DMS79 (cell line): Measurements from ENCODE around the gene MFN2.
A peak's percentile ranks its signal among the peaks of the same experiment; 100 is the strongest.
"Not testable (repeated sequence)": the region's sequence is repeated elsewhere in the genome, so short reads cannot be mapped to it uniquely, and the experiment has no call there.

ENCODE experiments used
- DNase-seq: peaks from one replicate; lab custom pipeline; 2025; lab: John Stamatoyannopoulos, UW

Gene MFN2

DNA sequence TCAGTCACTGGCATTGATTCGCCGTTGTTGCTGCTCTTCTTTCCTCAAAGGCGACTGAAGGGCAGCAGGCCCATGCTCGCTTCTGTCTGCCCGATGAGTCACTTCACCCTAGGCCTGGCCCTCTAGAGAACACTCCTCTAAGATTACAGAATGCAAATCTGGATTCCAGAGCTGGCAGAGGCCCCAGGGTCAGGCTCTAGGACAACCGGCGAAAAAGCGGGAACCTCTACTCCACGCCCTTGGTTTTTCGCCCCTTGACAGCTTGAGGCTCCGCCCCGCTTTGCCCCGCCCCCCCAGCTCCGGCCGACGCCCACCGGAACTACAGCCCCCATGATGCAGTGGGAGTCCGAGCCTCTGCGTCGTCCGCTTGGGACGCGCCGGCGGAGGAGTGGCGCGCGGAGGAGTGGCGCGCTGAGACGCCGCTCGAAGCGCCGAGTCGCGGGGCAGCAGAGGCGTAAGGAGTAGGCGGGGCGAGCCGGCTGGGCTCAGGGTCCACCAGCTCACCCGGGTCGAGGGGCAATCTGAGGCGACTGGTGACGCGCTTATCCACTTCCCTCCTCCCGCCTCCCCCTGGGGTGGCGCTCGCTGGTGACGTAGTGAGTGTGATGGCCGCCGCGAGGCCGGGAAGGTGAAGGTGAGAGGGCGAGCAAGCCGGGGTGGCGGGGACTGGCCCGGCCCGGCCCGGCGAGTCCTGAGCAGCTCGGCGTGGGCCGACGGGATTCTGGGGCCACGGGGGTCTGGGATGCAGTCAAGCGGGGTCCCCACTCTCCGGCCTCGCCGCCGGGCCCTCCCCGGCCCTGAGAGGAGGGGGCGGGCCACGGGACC is at the start of gene MFN2:
Gene MFN2 (plus strand): TSS at position 594 of the 825 bp plus-strand sequence. CDS start 8,725 bp downstream, outside the sequence.
- DNase-seq = peak; percentile 99

DNA sequence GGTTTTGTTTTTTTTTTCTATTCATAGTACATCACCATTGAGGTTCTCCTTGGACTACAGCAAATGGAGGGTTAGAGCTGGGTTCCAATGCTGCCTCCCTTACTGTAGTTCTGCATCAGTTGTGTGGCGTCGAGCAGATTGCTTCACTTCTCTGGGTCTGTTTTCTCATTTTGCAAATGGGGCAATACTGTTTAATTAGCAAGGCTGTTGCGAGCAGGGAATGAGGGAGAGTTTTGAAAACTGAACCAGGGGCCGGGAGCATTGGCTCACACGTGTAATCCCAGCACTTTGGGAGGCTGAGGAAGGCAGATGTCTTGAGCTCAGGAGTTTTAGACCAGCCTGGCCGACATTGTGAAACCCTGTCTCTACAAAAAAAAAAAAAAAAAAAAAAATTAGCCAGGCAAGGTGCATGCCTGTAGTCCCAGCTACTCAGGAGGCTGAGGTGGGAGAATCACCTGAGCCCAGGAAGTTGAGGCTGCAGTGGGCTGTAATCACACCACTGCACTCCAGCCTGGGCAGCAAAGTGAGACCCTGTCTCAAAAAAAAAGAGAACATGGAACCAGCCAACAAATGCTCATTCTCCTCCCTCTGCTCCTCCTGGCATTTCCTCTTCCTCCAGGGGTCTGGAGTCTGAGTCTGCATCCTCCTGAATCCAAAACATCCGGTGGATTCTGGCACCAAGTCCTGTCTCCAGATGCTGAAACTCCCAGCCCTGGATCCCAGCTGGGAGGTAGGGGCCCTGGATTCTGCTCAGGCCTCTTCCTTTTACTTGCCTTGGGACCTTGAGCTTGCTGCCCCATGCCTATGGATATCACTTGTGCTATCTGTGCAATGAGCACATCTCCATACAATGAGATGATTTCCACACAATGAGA is 49.4 kb upstream of the MFN2 start:
- no peak for DNase-seq

DNA sequence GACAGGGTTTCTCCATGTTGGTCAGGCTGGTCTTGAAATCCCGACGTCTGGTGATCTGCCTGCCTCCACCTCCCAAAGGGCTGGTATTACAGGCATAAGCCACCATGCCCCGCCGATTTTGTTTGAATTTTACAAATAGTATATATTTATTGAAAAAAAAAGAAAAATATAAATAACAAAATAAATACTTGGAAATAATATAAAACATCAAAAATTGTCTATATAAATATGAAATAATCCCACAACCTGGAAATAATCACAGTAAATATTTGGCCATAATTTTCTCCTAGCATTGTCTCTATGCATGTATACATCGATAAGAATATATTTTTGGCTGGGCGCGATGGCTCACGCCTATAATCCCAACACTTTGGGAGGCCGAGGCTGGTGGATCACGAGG is 48.4 kb upstream of the MFN2 start:
- DNase-seq = no peak

DNA sequence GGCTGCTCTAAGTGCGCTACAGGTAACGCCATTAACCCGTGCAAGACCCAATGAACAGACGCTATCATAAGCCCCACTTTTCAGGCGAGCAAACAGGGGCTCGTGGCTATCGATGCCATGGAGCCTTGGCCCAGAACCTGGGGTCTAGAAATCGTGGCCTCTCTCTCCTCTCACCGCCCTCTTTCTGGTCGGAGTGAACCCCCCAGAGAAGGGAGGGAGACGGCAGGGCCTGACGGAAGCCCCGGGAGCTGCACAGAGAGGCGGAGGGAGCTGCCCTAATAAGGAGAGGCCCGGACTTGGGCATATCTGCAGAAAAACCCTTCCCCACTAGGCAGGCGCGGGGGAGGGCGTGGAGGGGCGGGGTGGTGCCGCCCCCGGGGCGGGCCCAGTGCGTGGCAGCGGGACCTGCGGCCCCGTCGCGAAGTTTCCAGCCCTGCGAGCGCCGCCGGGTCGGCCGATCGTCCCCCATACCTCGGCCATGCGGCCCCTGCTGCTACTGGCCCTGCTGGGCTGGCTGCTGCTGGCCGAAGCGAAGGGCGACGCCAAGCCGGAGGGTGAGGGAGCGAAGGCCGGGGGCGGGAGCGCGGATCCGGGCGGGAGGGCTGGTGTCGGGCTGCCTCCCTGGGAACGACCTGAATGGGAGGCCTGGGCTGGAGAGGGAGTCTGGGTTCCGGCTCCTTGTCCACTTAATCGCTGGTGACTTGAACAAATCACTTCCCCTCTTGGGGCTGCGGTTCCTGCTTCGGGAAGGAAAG is 45.8 kb upstream of the MFN2 start, which contains the start of gene PLOD1:
Gene PLOD1 (plus strand): TSS at position 416 of the 755 bp plus-strand sequence. CDS start 63 bp downstream, at position 479.
- DNase-seq = peak; percentile 88

GRCh38 chr1:11935057-11935412 is 45.2 kb upstream of the MFN2 start:
- DNase-seq = no peak

DNA sequence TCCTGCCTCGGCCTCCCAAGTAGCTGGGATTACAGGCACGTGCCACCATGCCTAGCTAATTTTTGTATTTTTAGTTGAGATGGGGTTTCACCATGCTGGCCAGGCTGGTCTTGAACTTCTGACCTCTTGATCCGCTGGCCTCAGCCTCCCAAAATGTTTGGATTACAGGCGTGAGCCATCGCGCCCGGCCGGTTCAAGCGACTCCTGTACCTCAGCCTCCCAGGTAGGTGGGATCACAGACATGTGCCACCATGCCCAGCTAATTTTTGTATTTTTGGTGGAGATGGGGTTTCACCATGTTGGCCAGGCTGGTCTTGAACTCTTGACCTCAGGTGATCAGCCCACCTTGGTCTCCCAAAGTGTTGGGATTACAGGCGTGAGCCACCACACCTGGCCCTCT is 44.5 kb upstream of the MFN2 start:
- not testable (repeated sequence) for DNase-seq

DNA sequence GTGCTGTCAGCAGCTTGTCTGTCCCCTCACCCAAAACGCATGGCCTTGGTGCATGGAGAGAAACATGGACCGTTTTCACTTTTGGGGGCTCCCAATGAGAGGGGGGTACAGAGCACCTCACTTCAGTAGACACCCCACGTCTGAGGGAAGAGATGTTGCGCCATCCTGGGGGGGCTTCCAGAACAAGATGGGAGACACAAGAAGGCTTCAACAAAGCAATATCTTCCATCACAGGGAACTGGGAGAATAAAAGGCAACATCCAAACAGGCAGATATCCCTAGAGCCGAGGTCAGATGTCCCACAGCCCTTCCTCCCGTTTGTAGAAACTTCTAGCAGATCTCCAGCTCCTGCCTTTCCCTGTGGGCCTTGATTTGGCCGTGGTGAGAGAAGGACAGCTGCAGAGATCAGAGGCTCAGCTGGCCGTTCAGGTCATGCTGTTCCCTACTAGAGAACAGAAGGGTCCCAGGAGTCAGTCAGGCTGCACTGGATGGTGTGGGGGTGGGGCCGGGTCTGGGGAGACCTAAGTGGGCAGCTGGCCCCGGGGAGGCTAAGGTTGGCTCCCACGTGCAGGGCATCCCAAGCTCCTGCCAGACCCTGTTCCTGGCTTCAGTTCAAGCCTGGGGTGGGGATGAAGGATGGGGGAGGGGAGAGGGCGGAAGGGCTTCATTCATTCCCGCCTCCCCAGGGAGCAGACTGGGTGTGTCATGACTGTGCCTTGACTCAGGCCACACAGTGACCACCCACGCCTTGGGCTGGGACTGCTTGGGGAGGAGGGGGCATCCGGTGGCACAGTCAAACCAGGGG is 41.3 kb upstream of the MFN2 start:
- DNase-seq = no peak

- DNase-seq = not testable (repeated sequence)
Observed at GRCh38 chr1:11939794-11940193, 40.5 kb upstream of the MFN2 start.

DNA sequence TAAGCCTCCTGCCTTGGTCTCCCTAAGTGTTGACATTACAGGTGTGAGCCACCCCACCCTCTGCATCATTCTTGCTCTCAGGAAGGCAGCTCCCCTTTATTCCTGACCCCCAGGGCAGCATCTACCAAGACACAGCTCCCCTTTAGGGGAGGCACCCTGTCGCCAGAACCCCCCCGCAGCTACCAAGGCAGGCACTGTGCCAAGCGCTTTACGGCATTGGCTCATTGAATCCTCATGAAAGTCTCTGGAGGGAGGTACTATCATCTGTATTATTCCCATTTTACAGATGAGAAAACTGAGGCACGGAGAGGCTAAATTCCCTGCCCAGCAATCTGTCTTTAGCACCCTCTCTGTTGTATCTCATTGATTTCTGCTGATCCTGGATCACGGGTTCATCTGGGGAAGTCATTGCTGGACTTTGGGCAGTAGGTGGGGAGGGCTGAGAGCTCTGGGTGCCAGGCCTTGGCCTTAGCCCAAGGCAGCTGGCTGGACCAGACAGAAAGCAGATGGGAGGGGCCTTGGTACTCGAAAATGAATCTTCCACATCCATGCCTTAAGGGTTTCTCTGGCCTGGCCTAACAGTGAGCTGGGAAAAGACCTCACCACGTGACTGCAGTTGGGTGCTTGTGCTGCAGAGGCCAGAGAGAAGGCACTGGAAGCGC is 39.9 kb upstream of the MFN2 start:
- DNase-seq = no peak

DNA sequence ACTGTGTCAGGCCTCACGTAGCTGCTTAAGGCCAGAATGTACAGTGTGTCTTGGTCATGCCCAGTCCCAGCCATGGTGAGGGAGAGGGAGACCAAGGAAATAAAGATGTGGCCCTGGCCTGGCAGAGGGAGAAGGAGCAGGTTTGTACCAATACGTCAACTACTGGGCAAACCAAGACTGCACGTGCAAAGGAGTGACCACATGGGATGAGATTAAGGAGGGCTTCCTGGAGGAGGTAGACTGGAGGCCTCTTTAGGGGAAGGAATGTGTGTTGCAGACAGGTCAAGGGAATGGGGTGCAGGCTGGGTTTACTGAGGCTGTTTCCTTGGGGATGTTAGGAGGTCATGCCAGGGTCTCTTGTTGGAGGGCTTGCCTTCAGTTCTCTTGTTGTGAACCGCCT is 38.0 kb upstream of the MFN2 start:
- no peak for DNase-seq

- peak; percentile 18 for DNase-seq
Observed at GRCh38 chr1:11943619-11944018, 36.6 kb upstream of the MFN2 start.

DNA sequence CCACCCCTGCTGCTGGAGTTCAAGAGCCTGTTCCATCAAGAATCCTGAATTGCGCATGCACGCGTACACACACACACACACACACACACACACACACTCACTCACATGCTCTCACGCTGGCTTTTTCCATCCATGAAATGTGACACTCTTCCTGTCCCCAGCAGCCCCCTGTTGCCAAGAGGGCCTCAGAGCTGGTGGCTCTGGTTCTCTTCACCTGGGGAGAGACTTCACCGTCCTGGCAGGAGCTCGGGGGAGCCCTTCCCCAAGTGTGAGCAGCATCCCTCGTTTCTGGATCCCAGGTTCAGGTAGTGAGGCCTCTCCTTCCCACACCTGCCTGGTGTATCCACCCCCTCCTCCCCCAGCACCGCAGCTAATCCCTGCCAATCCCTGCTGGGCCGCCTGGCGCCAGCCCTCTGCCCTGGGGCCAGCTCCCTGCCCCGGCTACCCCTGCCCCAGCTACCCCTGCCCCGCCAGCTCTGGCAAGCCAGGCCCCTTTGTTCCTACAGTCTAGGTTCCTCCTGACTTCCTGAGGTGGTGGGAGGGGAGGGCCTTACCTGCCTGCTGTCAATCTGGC is 35.8 kb upstream of the MFN2 start:
- DNase-seq = peak; percentile 95

- DNase-seq = peak; percentile 6
Observed at GRCh38 chr1:11946647-11947046, 33.6 kb upstream of the MFN2 start.

- no peak for DNase-seq
Observed at GRCh38 chr1:11948822-11949458, 31.3 kb upstream of the MFN2 start.

- no peak for DNase-seq
Observed at GRCh38 chr1:11951901-11952300, 28.3 kb upstream of the MFN2 start.

GRCh38 chr1:11952455-11953109 is 27.7 kb upstream of the MFN2 start:
- DNase-seq = no peak

GRCh38 chr1:11955221-11955620 is 25.0 kb upstream of the MFN2 start:
- no peak for DNase-seq

- DNase-seq = no peak
Observed at GRCh38 chr1:11957398-11957797, 22.8 kb upstream of the MFN2 start.

GRCh38 chr1:11957897-11958296 is 22.3 kb upstream of the MFN2 start:
- no peak for DNase-seq
